GM20000 (cell line): ENCODE measurements around the gene ANKS1B.
"Not testable (repeated sequence)": the region's sequence is repeated elsewhere in the genome, so short reads cannot be mapped to it uniquely, and the experiment has no call there.

Experiments
- DNase-seq: peaks from one replicate; pipeline ENCODE4 v3.0.0; 2012; ENCODE audit warnings: low spot score
- TF ChIP-seq, protein P1 (sequence below): IDR thresholded peaks from 2 replicates; pipeline ENCODE4 v1.5.1; 2012; ENCODE audit warnings: mild to moderate bottlenecking, control low read depth; ENCODE audit errors: extremely low read depth, missing control alignments

ANKS1B gene

DNA sequence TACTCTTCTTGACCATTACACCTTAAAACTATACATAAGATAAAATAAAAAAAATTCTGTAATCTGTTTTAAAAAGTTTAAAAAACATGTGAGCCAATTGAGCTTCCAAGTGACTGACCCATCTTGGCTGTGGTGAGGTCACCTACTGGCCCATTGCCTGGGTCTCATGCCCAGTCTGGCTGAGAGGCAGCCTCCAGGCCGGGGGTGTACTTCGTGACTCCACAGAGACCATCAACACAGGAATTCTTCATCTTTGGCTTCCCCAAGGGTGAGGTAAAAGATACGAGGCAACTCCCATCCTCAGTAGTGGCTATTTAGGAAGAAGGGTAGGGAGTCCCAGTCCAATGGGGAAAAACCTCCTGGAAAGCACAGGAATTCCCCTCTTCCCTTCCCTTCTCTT, 1226.4 kb downstream of the ANKS1B start:
- no peak for DNase-seq
- TF ChIP-seq, protein P1, sequence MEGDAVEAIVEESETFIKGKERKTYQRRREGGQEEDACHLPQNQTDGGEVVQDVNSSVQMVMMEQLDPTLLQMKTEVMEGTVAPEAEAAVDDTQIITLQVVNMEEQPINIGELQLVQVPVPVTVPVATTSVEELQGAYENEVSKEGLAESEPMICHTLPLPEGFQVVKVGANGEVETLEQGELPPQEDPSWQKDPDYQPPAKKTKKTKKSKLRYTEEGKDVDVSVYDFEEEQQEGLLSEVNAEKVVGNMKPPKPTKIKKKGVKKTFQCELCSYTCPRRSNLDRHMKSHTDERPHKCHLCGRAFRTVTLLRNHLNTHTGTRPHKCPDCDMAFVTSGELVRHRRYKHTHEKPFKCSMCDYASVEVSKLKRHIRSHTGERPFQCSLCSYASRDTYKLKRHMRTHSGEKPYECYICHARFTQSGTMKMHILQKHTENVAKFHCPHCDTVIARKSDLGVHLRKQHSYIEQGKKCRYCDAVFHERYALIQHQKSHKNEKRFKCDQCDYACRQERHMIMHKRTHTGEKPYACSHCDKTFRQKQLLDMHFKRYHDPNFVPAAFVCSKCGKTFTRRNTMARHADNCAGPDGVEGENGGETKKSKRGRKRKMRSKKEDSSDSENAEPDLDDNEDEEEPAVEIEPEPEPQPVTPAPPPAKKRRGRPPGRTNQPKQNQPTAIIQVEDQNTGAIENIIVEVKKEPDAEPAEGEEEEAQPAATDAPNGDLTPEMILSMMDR, result no peak

DNA sequence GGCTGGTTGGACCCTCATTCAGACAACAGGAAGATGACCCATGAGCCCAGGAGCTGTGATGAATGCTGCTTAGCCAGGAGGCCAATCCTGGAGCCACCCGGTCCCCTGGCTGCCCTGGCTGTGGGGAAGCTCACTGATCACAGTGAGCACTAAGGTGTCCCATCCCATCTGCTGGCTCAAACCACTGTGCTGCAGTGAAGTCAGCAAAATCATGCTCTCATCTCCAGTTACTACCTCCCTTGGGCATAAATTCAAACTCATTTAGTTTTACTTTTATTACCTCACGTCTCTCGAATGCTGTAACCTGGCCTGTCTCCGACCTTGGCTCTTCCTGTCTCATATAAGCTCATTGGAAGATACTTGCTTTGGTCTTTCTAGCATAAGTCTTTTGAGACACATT, 1227.3 kb downstream of the ANKS1B start:
- no peak for DNase-seq
- TF ChIP-seq, protein P1, result no peak

DNA sequence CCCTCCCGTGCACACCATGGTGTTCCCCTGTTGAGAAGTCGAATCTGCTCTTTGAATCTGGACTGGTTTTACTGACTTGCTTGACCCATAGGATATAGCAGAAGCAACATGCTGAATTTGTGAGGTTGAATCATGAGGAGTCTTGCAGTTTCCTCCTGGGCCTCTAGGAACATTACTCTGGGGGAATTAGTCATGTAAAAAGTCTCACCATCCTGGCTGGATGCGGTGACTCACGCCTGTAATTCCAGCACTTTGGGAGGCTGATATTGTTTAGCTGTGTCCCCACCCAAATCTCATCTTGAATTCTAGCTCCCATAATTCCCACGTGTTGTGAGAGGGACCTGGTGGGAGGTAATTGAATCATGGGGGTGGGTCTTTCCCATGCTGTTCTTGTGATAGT, 1228.9 kb downstream of the ANKS1B start:
- not testable (repeated sequence) for DNase-seq

DNA sequence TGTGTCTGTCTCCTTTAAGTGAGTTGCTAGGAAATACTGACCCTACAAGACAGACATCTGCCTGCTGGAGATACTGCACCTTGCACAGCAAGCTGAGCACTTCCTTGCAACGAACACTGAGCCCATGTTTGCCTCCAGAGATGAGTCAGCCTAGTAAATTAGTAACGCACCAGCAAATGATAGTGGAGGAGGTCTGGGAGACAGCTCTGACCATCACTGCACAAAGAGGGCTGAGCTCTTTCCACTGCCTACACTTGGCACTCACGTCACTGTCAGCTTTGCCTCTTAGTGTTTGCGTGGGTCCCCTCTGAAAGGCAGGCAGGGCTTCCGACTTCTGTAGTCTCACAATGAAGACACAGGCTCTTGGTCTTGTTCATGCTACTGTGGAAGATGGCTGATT, 1230.6 kb downstream of the ANKS1B start:
- TF ChIP-seq, protein P1, result no peak
- DNase-seq, result peak; percentile 87

DNA sequence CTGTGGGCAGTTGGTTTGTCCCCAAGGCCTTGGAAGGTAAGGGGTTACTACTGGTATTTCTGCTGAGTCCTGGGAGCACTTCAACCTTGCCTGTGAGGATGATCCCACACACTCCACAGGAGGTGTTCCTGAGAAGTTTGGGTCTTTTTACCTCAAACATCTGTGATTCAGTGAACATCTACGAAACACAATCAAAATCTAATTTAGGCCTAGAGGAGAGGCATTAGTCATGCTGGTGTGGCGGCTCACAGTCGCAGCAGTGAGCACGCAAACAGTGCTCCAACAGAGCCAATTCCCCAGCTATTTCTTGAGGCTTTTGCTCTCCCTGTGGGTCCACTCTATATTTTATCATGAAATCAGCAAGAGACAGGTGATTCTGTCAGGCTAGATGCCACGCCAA, 1232.0 kb downstream of the ANKS1B start:
- TF ChIP-seq, protein P1, result no peak
- no peak for DNase-seq

DNA sequence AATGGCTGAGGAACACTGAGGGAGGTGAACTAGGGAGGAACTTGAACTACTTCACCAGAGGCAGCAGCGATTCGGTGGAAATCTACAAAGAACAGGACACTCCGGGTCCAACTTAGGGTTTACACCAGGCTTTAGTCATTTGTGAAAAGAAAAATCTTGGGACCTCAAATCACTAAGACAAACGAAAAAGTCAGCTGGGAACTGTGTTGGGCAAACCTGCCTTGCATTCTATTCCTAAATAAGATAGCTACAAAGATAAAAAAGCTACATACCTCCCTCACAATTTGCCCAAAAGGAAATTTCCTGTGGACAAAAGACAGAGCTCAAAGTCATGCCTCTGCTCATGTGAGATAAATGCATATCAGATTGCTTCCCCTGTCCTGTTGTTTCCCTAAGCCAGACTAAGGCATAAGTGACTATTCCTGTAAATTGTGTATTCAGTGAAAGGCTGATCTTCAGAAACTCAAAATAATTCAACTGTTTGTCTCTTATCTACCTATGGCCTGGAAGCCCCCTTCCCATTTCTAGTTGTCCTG, 1233.1 kb downstream of the ANKS1B start:
- TF ChIP-seq, protein P1, result no peak
- DNase-seq, result no peak

DNA sequence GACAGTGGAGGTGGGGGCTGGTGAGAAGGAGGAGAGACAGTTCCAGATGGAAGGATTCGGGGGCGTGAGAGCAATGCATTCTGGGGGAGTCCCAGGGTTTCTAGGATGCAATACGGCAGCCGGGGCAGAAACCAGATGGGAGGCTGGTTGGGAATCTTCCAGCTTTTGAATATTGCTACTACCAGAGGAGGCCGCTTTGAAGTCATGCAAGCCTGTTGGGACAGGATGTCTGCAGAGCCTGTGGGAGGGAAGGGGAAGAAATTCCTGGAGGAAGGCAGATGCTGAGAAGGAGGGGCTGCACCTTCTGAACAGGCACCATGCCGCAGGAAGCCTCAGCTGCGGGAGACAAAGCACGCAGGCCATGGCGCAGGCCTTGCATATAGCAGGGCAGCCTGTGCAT, 1234.2 kb downstream of the ANKS1B start:
- TF ChIP-seq, protein P1, result no peak
- no peak for DNase-seq

DNA sequence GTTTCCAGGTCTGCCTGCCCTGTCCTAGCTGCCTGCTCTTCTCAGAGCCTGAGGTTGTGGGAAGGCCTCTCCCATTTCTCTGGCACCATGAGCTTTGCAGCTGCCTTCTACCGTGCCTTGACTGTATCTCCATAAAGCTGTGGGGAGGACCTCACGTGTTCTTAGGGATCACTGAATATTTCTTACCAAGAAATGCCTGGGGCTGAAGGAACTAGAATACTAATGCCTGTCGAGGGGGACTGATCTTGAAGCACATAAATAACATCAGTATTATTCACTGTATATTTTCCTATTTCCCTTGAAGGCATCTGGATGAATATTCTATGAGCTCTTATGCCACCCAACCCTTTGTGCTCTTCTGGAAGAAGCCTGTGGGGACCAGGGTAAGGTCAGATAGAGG, 1236.3 kb downstream of the ANKS1B start:
- DNase-seq, result no peak

More for the DNA sequence above, 1236.3 kb downstream of the ANKS1B start:
- TF ChIP-seq, protein P1, result no peak
